Thyroid gland (tissue), 4 donors: ENCODE measurements around the gene SCPEP1. TPM values are rescaled to one million over a fixed set of nuclear protein-coding genes. Genes with fewer than 3 reads are reported as not detected.

Experiments used
- DNase-seq, 2 donors: peaks; one replicate each; pipeline ENCODE4 v3.0.0-alpha.2; 2019
- H3K27ac ChIP-seq, 3 donors: fragments of 200-600 bp; sonication (generic); 1 replicate in 2 of 3; 2 replicates in 1 of 3; pipeline ENCODE4 v1.5.1; 2016 to 2019; ENCODE audit warnings: mild to moderate bottlenecking in 1 of 3, moderate library complexity in 1 of 3
- H3K27me3 ChIP-seq: fragments of 200-600 bp; sonication (generic); one replicate; pipeline ENCODE4 v1.5.1; 2019
- H3K36me3 ChIP-seq, 2 donors: fragments of 200-600 bp; sonication (generic); one replicate each; pipeline ENCODE4 v1.5.1; 2016 to 2019
- H3K4me1 ChIP-seq, 2 donors: fragments of 200-600 bp; sonication (generic); one replicate each; pipeline ENCODE4 v1.5.1; 2017 to 2019
- H3K4me3 ChIP-seq, 3 donors: fragments of 200-600 bp; sonication (generic); replicated peaks in 1 of 3; 1 replicate in 2 of 3; 2 replicates in 1 of 3; pipeline ENCODE4 v1.5.1; 2016; ENCODE audit warnings: mild to moderate bottlenecking in 1 of 3
- H3K9me3 ChIP-seq: fragments of 200-600 bp; sonication (generic); one replicate; pipeline ENCODE4 v1.5.1; 2017
- CTCF ChIP-seq, 6 experiments: fragments of 200-600 bp in 3 of 6; fragments of 450-650 bp in 3 of 6; sonication (generic) in 3 of 6; IDR thresholded peaks; one replicate each; pipeline ENCODE4 v1.5.1; 2016 to 2019; ENCODE audit warnings: antibody characterized with exemption in 6 of 6, mild to moderate bottlenecking in 2 of 6, inconsistent platforms in 1 of 6, moderate library complexity in 1 of 6
- POLR2A ChIP-seq, 2 donors: fragments of 450-650 bp; IDR thresholded peaks; one replicate each; pipeline ENCODE4 v1.6.1; 2017; ENCODE audit warnings: antibody characterized with exemption in 2 of 2, mild to moderate bottlenecking in 2 of 2, moderate library complexity in 1 of 2
- WGBS, 2 donors: methylation state at CpG; one replicate each; pipeline ENCODE4 v1.1.5; 2017; 5-methylcytosine and 5-hydroxymethylcytosine counted together
- intact Hi-C: fragments of 100-400 bp; cut with DNase I; formaldehyde crosslinking; loops from one replicate; pipeline ENCODE4 v1.15.1; 2023
- total RNA-seq, 4 donors: library from RNA; depleted of rRNA; stranded (reverse); fragments of >200 nt; gene quantifications; one replicate each; pipeline ENCODE4 v1.2.3, GENCODE V29; 2016

The SCPEP1 gene
- total RNA-seq, 4 donors from 2014 or later = 260 to 354 (median 284) TPM

DNA sequence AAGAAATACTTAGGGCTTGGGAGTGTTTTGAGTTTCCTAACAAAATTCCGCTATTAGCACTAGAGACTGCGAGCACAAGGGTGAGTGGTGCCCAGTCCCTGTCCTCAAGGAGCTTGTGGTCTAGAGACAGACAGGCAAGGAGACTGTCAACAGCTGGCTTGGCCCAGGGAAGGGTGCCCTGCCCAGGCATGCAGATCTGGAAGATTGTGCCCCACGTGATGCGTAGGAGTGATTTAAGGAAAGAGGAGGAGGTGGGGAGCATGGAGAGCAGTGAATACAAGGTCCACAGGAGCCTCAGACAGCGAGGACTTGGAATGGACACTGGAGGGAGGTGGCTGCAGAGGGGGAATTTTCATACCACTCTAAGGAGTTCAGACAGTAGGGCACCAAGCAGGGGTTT lies 25.0 kb downstream of the SCPEP1 start:
- intact Hi-C loops = loop anchor here (5.0 kb wide), 1 partner anchor 74 kb away; no protein-coding TSS in a partner anchor
- Histone ChIP-seq H3K4me1 (no peaks in the 10 kb centered on the region), H3K9me3 (no peaks in the 10 kb centered on the region), H3K27ac (no peak overlapping the region), H3K4me3 (no peak overlapping the region), H3K36me3 (peaks cover 24 to 27% of the 10 kb centered on the region in 2 donors), H3K27me3 (no peaks in the 10 kb centered on the region)
- TF ChIP-seq POLR2A (IDR thresholded peaks at IDR 0.05) = no peak
- TF ChIP-seq CTCF (IDR thresholded peaks at IDR 0.05) = no peak
- DNase-seq = no peak
- WGBS, 2 donors = 92 to 95% methylated on average over 5 of the region's 5 CpGs

DNA sequence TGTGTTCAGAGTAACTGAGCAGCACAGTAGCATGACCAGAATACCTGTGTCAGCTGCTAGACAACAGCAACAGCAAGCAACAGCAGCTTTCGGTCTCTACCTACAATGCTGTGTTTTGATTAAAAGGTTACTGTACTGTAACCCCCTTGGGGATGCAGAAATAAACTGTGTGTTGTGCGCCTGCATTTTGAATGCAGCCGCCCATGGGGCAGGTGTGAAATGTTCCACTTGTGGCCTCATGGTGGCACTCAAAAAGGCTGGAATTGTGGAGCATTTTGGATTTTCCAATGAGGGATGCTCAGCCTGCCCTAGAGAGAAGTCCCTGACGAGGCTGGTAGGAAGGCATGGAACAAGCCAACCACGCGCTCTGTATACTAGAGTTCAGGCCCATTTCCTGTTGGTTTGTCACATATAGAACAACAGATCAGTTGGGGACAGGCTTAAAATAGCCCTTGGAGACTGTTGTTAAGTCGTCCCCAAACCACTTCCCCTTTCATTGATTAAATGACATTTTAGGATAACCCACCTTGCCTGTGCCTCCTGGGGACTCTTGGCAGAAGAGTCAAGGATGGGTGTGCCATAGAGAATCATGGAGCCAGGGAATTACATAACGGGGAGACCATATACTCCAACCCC lies 27.1 kb downstream of the SCPEP1 start:
- Histone ChIP-seq H3K4me3 (no peak overlapping the region), H3K27ac (no peak overlapping the region), H3K4me1 (peaks cover under 1 to 8% of the 10 kb centered on the region in 2 donors), H3K9me3 (no peaks in the 10 kb centered on the region), H3K27me3 (no peaks in the 10 kb centered on the region), H3K36me3 (peaks cover 21 to 27% of the 10 kb centered on the region in 2 donors)
- intact Hi-C loops = loop anchor here (5.0 kb wide), 1 partner anchor 72 kb away; no protein-coding TSS in a partner anchor
- DNase-seq = peak; percentile 29 to 36
- peak in 5 of 6 experiments; percentile 5 to 52 (median 47) for TF ChIP-seq CTCF (IDR thresholded peaks at IDR 0.05)
- TF ChIP-seq POLR2A (IDR thresholded peaks at IDR 0.05) = no peak
- 68 to 83% methylated on average over 8 of the region's 8 CpGs for WGBS, 2 donors

GRCh38 chr17:57006040-57006439 lies 28.1 kb downstream of the SCPEP1 start:
- intact Hi-C loops = no loop called here
- TF ChIP-seq POLR2A (IDR thresholded peaks at IDR 0.05) (no peak), CTCF (IDR thresholded peaks at IDR 0.05) (no peak)
- no peak for DNase-seq
- Histone ChIP-seq H3K27me3 (no peaks in the 10 kb centered on the region), H3K4me1 (peaks cover 8 to 15% of the 10 kb centered on the region in 2 donors), H3K27ac (no peak overlapping the region), H3K4me3 (no peak overlapping the region), H3K36me3 (peaks cover 19 to 21% of the 10 kb centered on the region in 2 donors), H3K9me3 (no peaks in the 10 kb centered on the region)
- WGBS, 2 donors = 91 to 98% methylated on average over 2 of the region's 2 CpGs

GRCh38 chr17:57008958-57009357 lies 31.0 kb downstream of the SCPEP1 start:
- Histone ChIP-seq H3K4me3 (no peak overlapping the region), H3K27me3 (no peaks in the 10 kb centered on the region), H3K4me1 (peaks cover 13 to 20% of the 10 kb centered on the region in 2 donors), H3K9me3 (no peaks in the 10 kb centered on the region), H3K36me3 (peaks cover 0 to 3% of the 10 kb centered on the region in 2 donors), H3K27ac (no peak overlapping the region)
- no peak for DNase-seq
- TF ChIP-seq POLR2A (IDR thresholded peaks at IDR 0.05) = no peak
- TF ChIP-seq CTCF (IDR thresholded peaks at IDR 0.05) = no peak
- intact Hi-C loops = no loop called here
- WGBS, 2 donors = 91 to 94% methylated on average over 2 of the region's 2 CpGs

GRCh38 chr17:57009737-57010445 lies 32.0 kb downstream of the SCPEP1 start:
- Histone ChIP-seq H3K4me1 (peaks cover 13 to 20% of the 10 kb centered on the region in 2 donors), H3K4me3 (no peak overlapping the region), H3K27ac (peak overlapping the region in 1 of 3 donors; percentile 24), H3K27me3 (no peaks in the 10 kb centered on the region), H3K36me3 (peaks cover 0 to 3% of the 10 kb centered on the region in 2 donors), H3K9me3 (no peaks in the 10 kb centered on the region)
- intact Hi-C loops = no loop called here
- TF ChIP-seq CTCF (IDR thresholded peaks at IDR 0.05) (peak; percentile 22 to 69 (median 58)), POLR2A (IDR thresholded peaks at IDR 0.05) (no peak)
- 29 to 35% methylated on average over 7 of the region's 7 CpGs for WGBS, 2 donors
- DNase-seq = peak; percentile 55 to 59
